Left ventricle myocardium inferior (tissue), 1 donor: ENCODE data around the gene LYPD3. TPM values are rescaled to one million over a fixed set of nuclear protein-coding genes. Genes with fewer than 3 reads are reported as not detected.

Source experiments
- DNase-seq: peaks from one replicate; pipeline ENCODE4 v3.0.0-alpha.2; 2020
- H3K27ac ChIP-seq: fragments of 200-600 bp; replicated peaks from 2 replicates; pipeline ENCODE4 v1.8.0; 2021
- H3K27me3 ChIP-seq: fragments of 200-600 bp; 2 replicates; pipeline ENCODE4 v1.8.0; 2021; ENCODE audit warnings: low read depth
- H3K36me3 ChIP-seq: fragments of 200-600 bp; 2 replicates; pipeline ENCODE4 v1.8.0; 2021
- H3K4me1 ChIP-seq: fragments of 200-600 bp; 2 replicates; pipeline ENCODE4 v1.8.0; 2021
- H3K4me3 ChIP-seq: fragments of 200-600 bp; 2 replicates; pipeline ENCODE4 v1.8.0; 2021; ENCODE audit warnings: mild to moderate bottlenecking, moderate library complexity
- H3K9me3 ChIP-seq: fragments of 200-600 bp; replicated peaks from 2 replicates; pipeline ENCODE4 v1.8.0; 2021
- CTCF ChIP-seq: fragments of 200-600 bp; IDR thresholded peaks from 2 replicates; pipeline ENCODE4 v1.8.0; 2021; ENCODE audit warnings: antibody characterized with exemption, mild to moderate bottlenecking, borderline replicate concordance
- intact Hi-C: fragments of 100-400 bp; cut with micrococcal nuclease; formaldehyde crosslinking; loops from one replicate; pipeline ENCODE4 v1.11.0; 2022
- total RNA-seq: library from RNA; stranded (reverse); fragmentation: NEBNext Ultra II Directional; extraction: Animal tissue kit (Norgen Biotek cat#: 25700); gene quantifications from one replicate; pipeline ENCODE4 v1.2.1, GENCODE V29; 2021
- donor health status: DM: no; HTN: yes; CAD: no; lungs with severe emphysema.

The LYPD3 gene
- total RNA-seq, 1 donor from 2014 or later, result 0.38 TPM

DNA sequence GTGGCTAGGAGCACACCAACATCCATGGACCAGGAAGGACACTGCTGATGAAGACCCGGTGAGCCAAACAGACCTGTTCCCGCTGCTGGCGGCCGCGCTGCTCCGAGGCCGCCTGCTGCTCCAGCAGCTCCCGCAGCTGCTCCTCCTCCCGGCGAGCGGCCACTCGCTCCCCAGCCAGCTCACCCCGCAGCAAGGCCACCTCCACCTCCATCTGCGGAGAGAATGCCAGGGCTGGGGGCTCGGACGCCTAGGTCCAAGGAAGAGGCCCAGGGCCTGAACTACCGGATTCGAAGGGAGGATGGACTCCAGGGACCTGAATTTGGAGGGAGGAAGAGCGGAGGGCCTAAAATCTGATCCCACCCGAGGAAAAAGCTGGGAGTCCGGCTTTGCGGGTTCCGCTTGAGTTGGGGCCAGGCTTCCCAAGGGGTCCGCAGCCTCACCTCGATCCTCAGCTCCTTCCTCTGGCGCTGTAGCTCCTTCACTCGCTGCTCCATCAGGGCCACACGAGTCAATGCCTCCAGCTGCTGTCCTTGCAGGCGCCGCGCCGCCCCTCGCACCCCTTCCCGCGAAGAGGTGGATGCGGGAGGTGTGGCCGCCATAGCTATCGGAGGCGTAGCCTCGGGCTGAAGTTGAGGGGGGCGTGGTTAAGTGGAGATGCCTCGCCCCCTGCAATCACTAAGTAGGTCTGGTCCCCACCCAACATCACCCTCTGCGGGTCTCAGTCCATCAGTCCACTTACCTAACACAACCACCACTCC lies 36.4 kb upstream of the LYPD3 start:
- Histone ChIP-seq H3K27ac (no peak overlapping the region), H3K4me3 (no peak overlapping the region), H3K27me3 (no peaks in the 10 kb centered on the region), H3K9me3 (no peaks in the 10 kb centered on the region), H3K4me1 (peaks cover 38% of the 10 kb centered on the region), H3K36me3 (peaks cover 9% of the 10 kb centered on the region)
- no peak for DNase-seq
- no peak for TF ChIP-seq CTCF
- intact Hi-C loops, result no loop called here

- DNase-seq, result no peak
- H3K4me1 ChIP-seq, result peaks cover 27% of the 10 kb centered on the region
- H3K9me3 ChIP-seq, result no peaks in the 10 kb centered on the region
- H3K27me3 ChIP-seq, result no peaks in the 10 kb centered on the region
- peak overlapping the region; percentile 59 for H3K27ac ChIP-seq
- intact Hi-C loops, result no loop called here
- no peak for TF ChIP-seq CTCF
- no peak overlapping the region for H3K4me3 ChIP-seq
- H3K36me3 ChIP-seq, result peaks cover 34% of the 10 kb centered on the region
Measured at GRCh38 chr19:43499042-43499441, 33.6 kb upstream of the LYPD3 start.

DNA sequence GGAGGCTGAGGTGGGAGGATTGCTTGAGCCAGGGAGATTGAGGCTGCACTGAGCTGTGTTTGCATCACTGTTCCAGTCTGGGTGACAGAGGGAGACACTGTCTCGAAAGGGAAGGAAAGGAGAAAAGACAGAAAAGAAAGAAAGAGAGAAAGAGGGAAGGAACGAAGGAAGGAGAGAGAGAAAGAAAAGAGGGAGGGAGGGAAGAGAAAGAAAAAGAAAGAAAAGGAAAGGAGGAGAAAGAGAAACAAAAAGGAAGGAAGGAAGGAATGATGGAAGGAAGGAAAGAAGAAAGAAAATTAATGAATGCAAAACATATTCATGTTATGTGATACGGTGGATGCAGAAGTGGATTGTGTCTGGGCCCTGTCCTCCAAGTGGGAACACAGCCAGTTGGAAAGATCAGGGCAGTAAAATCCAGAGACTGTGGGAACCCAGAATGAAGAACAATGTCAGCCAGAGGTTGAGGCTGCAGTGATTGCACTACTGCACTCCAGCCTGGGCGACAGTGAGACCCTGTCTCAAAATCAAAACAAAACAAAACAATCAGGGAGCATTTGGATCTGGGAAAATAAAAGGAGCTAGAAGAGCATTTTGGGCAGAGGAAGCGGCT lies 32.9 kb upstream of the LYPD3 start:
- Histone ChIP-seq H3K27me3 (no peaks in the 10 kb centered on the region), H3K4me1 (peaks cover 25% of the 10 kb centered on the region), H3K4me3 (no peak overlapping the region), H3K36me3 (peaks cover 40% of the 10 kb centered on the region), H3K9me3 (no peaks in the 10 kb centered on the region), H3K27ac (peak overlapping the region; percentile 59)
- no peak for TF ChIP-seq CTCF
- DNase-seq, result no peak
- intact Hi-C loops, result no loop called here

DNA sequence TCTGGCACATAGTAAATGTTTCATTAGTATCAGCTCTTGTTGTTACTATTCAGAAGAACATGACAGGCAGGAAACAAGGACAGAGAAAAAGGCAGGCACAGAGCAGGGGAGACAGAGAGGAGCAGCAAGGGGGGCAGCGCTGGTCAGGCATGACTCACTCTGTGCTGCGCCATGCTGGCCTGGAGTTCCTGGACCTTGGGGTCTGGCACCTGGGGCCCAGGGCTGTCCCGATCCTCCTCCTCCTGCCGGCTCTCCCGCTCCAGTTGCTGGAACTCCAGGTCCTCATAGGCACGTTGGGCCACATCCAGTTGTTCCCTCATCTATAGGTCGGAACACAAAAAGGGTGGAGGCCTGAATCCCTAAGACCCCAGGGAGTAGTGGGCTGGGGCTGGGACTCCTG lies 31.6 kb upstream of the LYPD3 start:
- peaks cover 46% of the 10 kb centered on the region for H3K36me3 ChIP-seq
- intact Hi-C loops, result no loop called here
- DNase-seq, result no peak

GRCh38 chr19:43495082-43495481 lies 29.7 kb upstream of the LYPD3 start:
- Histone ChIP-seq H3K36me3 (peaks cover 46% of the 10 kb centered on the region), H3K4me3 (no peak overlapping the region), H3K9me3 (no peaks in the 10 kb centered on the region), H3K27me3 (no peaks in the 10 kb centered on the region), H3K27ac (no peak overlapping the region), H3K4me1 (peaks cover 18% of the 10 kb centered on the region)
- TF ChIP-seq CTCF, result no peak
- intact Hi-C loops, result no loop called here
- DNase-seq, result no peak

More for the DNA sequence above, 31.6 kb upstream of the LYPD3 start:
- Histone ChIP-seq H3K4me3 (no peak overlapping the region), H3K4me1 (peaks cover 18% of the 10 kb centered on the region), H3K9me3 (no peaks in the 10 kb centered on the region), H3K27me3 (no peaks in the 10 kb centered on the region), H3K27ac (no peak overlapping the region)
- TF ChIP-seq CTCF, result no peak
